HEK293 (cell line): ENCODE data around the gene ADAMTS16.

ENCODE experiments used
- CTCF ChIA-PET: fragments of 350-600 bp; formaldehyde crosslinking; extraction: SDS; loops from one replicate; lab custom pipeline; 2021; ENCODE audit warnings: antibody characterized with exemption; lab: Yijun Ruan, JAX
- POLR2A ChIA-PET: fragments of 300-600 bp; formaldehyde crosslinking; extraction: SDS; loops from one replicate; lab custom pipeline; 2020; ENCODE audit warnings: antibody characterized with exemption, inconsistent platforms; lab: Yijun Ruan, JAX
- H3K27ac ChIP-seq: fragments of 200-500 bp; sonication (Bioruptor generic); 2 replicates; pipeline ENCODE4 v1.5.1; 2014; ENCODE audit warnings: low read depth, low read length, control low read depth, inconsistent platforms; ENCODE audit errors: extremely low read depth
- H3K36me3 ChIP-seq, 2 experiments: fragments of 200-500 bp in 1 of 2; sonication (Bioruptor generic) in 1 of 2; 1 replicate in 1 of 2; 2 replicates in 1 of 2; pipeline ENCODE4 v1.5.1; 2014 to 2017; ENCODE audit warnings: inconsistent platforms in 2 of 2, low read length in 2 of 2; ENCODE audit not compliant: control insufficient read depth in 2 of 2, insufficient read depth in 1 of 2
- H3K4me1 ChIP-seq: fragments of 200-500 bp; sonication (Bioruptor generic); 2 replicates; pipeline ENCODE4 v1.5.1; 2014; ENCODE audit warnings: mild to moderate bottlenecking, low read length, inconsistent platforms; ENCODE audit not compliant: control insufficient read depth, insufficient read depth
- H3K4me3 ChIP-seq: 2 replicates; pipeline ENCODE4 v1.5.1; 2011; ENCODE audit warnings: low read depth, mild to moderate bottlenecking, control low read depth, low read length, moderate library complexity
- H3K9me3 ChIP-seq: fragments of 200-500 bp; sonication (Bioruptor generic); 2 replicates; pipeline ENCODE4 v1.5.1; 2014; ENCODE audit warnings: low read depth, low read length, inconsistent platforms; ENCODE audit not compliant: control insufficient read depth, insufficient read depth
- HOXA7 ChIP-seq: sonication (generic); formaldehyde crosslinking; IDR thresholded peaks from 2 replicates; pipeline ENCODE4 v1.8.1; 2022; ENCODE audit warnings: missing genetic modification reagents, borderline replicate concordance
- SCRT1 ChIP-seq: fragments of 450-650 bp; formaldehyde crosslinking; IDR thresholded peaks from 2 replicates; pipeline ENCODE4 v1.5.1; 2016; ENCODE audit warnings: missing biosample characterization, missing genetic modification characterization, borderline replicate concordance
- SCRT2 ChIP-seq: fragments of 450-650 bp; formaldehyde crosslinking; IDR thresholded peaks from 2 replicates; pipeline ENCODE4 v1.5.1; 2016; ENCODE audit warnings: missing biosample characterization, missing genetic modification characterization
- SP7 ChIP-seq: fragments of 450-650 bp; formaldehyde crosslinking; IDR thresholded peaks from 2 replicates; pipeline ENCODE4 v1.5.1; 2016; ENCODE audit warnings: missing biosample characterization, missing genetic modification characterization
- ZNF248 ChIP-seq: fragments of 450-650 bp; formaldehyde crosslinking; IDR thresholded peaks from 2 replicates; pipeline ENCODE4 v1.5.1; 2017; ENCODE audit warnings: missing biosample characterization, missing genetic modification characterization
- ZNF394 ChIP-seq: fragments of 450-650 bp; formaldehyde crosslinking; IDR thresholded peaks from 2 replicates; pipeline ENCODE4 v1.5.1; 2016; ENCODE audit warnings: missing biosample characterization, missing genetic modification characterization, mild to moderate bottlenecking, moderate library complexity, borderline replicate concordance
- ZNF510 ChIP-seq: fragments of 450-650 bp; formaldehyde crosslinking; IDR thresholded peaks from 2 replicates; pipeline ENCODE4 v1.5.1; 2018; ENCODE audit warnings: mild to moderate bottlenecking, missing genetic modification characterization, missing biosample characterization; ENCODE audit not compliant: insufficient replicate concordance
- ZNF521 ChIP-seq: fragments of 450-650 bp; formaldehyde crosslinking; IDR thresholded peaks from 2 replicates; pipeline ENCODE4 v1.5.1; 2017; ENCODE audit warnings: missing biosample characterization, mild to moderate bottlenecking, missing genetic modification characterization
- ZNF654 ChIP-seq: fragments of 450-650 bp; formaldehyde crosslinking; IDR thresholded peaks from 2 replicates; pipeline ENCODE4 v1.5.1; 2016; ENCODE audit warnings: low read depth, missing biosample characterization, missing genetic modification characterization
- ZNF660 ChIP-seq: fragments of 450-650 bp; IDR thresholded peaks from 2 replicates; pipeline ENCODE4 v1.5.1; 2018; ENCODE audit warnings: missing biosample characterization, mild to moderate bottlenecking, missing genetic modification characterization
- ZNF837 ChIP-seq: fragments of 450-650 bp; formaldehyde crosslinking; IDR thresholded peaks from 2 replicates; pipeline ENCODE4 v1.5.1; 2016; ENCODE audit warnings: missing biosample characterization, missing genetic modification characterization
- ZSCAN30 ChIP-seq: fragments of 450-650 bp; IDR thresholded peaks from 2 replicates; pipeline ENCODE4 v1.5.1; 2018; ENCODE audit warnings: missing biosample characterization, mild to moderate bottlenecking, missing genetic modification characterization, moderate library complexity
- TF ChIP-seq, protein P1 (sequence below): fragments of 450-650 bp; formaldehyde crosslinking; IDR thresholded peaks from 2 replicates; pipeline ENCODE4 v1.5.1; 2017; ENCODE audit warnings: missing biosample characterization, missing genetic modification characterization
- TF ChIP-seq, protein P2 (sequence below): fragments of 450-650 bp; formaldehyde crosslinking; IDR thresholded peaks from 2 replicates; pipeline ENCODE4 v1.5.1; 2016; ENCODE audit warnings: missing biosample characterization, missing genetic modification characterization
- TF ChIP-seq, protein P3 (sequence below): fragments of 450-650 bp; formaldehyde crosslinking; IDR thresholded peaks from 2 replicates; pipeline ENCODE4 v1.5.1; 2016; ENCODE audit warnings: missing biosample characterization, missing genetic modification characterization

Gene ADAMTS16

DNA sequence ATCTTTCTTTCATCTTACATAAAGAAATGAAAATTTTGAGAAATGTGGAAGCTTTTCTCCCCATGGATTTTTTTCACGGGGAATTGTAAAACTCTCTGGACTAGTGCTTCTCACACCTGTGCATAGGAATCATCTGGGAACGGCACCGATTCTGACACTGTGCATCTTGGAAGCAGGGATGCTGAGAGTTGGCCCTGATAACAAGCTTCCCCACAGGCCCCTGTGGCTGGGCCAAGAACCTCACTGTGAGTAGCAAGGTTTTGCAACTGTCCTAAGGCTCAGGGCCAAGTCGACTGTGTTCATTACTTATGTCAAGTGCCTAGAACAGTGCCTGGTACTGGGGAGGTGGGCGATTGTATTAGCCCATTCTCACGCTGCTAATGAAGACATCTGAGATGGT lies 174.5 kb downstream of the ADAMTS16 start:
- TF ChIP-seq ZNF394 (tag by site-specific recombination) (no peak), ZNF248 (tag by site-specific recombination) (no peak), ZNF837 (tag by site-specific recombination) (no peak), SCRT2 (tag by site-specific recombination) (no peak), HOXA7 (CRISPR knock-in tag) (no peak), ZNF654 (tag by site-specific recombination) (no peak)
- TF ChIP-seq, all 188 proteins: peak for 0
- Histone ChIP-seq H3K9me3 (no peaks in the 10 kb centered on the region), H3K27ac (no peak overlapping the region), H3K4me3 (no peak overlapping the region), H3K4me1 (peaks cover 6% of the 10 kb centered on the region; the same call in 1 of the 2 replicates), H3K36me3 (no peaks in the 10 kb centered on the region)
- POLR2A ChIA-PET = no interaction called here
- CTCF ChIA-PET = interaction anchor here (1.2 kb wide), 1 partner anchor 15 kb away, joined by 6 read pairs; no protein-coding TSS in a partner anchor

DNA sequence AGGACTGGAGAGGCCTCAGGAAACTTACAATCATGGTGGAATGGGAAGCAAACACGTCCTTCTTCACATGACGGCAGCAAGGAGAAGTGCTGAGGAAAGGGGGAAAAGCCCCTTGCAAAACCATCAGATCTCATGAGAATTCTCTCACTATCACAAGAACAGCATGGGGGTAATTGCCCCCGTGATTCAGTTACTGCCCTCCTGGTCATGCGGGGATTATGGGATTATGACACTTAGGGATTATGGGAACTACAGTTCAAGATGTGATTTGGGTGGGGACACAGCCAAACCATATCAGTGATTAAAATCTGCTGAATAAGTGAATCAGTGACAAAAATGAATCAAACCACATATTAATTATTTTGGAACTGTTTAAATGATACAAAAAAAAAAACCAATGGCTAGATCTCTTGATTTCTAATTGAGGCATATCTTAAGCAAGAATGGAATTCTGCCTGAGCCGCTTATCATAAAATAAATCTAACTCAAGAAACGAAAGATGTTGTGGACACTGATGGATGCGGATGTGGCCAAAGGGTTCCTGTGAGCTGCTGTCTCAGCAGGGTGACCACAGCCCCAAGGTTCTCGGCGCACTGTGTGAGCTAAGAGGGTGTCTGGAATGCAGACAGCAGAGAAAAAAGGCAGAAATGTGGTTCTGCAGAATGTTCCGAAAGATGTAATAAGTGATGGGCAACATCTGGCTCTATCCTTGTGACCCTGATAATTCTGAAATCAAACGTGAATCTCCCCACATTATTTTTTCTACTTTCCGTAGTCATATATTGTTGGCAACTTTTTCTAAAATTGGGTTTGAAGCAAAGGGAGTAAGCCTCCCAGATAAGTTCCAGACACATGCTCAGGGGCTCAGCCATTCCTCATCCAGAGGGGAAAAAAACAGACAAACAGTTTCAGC lies 175.2 kb downstream of the ADAMTS16 start:
- CTCF ChIA-PET = interaction anchor here (1.2 kb wide), 1 partner anchor 16 kb away, joined by 6 read pairs; no protein-coding TSS in a partner anchor

More for the DNA sequence above, 175.2 kb downstream of the ADAMTS16 start:
- TF ChIP-seq, protein P1, sequence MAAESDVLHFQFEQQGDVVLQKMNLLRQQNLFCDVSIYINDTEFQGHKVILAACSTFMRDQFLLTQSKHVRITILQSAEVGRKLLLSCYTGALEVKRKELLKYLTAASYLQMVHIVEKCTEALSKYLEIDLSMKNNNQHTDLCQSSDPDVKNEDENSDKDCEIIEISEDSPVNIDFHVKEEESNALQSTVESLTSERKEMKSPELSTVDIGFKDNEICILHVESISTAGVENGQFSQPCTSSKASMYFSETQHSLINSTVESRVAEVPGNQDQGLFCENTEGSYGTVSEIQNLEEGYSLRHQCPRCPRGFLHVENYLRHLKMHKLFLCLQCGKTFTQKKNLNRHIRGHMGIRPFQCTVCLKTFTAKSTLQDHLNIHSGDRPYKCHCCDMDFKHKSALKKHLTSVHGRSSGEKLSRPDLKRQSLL (tag by site-specific recombination) = no peak
- no peak for TF ChIP-seq SCRT1
- TF ChIP-seq ZNF521 (tag by site-specific recombination) = no peak
- TF ChIP-seq, protein P2, sequence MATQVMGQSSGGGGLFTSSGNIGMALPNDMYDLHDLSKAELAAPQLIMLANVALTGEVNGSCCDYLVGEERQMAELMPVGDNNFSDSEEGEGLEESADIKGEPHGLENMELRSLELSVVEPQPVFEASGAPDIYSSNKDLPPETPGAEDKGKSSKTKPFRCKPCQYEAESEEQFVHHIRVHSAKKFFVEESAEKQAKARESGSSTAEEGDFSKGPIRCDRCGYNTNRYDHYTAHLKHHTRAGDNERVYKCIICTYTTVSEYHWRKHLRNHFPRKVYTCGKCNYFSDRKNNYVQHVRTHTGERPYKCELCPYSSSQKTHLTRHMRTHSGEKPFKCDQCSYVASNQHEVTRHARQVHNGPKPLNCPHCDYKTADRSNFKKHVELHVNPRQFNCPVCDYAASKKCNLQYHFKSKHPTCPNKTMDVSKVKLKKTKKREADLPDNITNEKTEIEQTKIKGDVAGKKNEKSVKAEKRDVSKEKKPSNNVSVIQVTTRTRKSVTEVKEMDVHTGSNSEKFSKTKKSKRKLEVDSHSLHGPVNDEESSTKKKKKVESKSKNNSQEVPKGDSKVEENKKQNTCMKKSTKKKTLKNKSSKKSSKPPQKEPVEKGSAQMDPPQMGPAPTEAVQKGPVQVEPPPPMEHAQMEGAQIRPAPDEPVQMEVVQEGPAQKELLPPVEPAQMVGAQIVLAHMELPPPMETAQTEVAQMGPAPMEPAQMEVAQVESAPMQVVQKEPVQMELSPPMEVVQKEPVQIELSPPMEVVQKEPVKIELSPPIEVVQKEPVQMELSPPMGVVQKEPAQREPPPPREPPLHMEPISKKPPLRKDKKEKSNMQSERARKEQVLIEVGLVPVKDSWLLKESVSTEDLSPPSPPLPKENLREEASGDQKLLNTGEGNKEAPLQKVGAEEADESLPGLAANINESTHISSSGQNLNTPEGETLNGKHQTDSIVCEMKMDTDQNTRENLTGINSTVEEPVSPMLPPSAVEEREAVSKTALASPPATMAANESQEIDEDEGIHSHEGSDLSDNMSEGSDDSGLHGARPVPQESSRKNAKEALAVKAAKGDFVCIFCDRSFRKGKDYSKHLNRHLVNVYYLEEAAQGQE = no peak
- TF ChIP-seq ZSCAN30 (tag by site-specific recombination) = no peak
- no peak for TF ChIP-seq ZNF660
- no peak for TF ChIP-seq ZNF510 (tag by site-specific recombination)
- TF ChIP-seq, protein P3, sequence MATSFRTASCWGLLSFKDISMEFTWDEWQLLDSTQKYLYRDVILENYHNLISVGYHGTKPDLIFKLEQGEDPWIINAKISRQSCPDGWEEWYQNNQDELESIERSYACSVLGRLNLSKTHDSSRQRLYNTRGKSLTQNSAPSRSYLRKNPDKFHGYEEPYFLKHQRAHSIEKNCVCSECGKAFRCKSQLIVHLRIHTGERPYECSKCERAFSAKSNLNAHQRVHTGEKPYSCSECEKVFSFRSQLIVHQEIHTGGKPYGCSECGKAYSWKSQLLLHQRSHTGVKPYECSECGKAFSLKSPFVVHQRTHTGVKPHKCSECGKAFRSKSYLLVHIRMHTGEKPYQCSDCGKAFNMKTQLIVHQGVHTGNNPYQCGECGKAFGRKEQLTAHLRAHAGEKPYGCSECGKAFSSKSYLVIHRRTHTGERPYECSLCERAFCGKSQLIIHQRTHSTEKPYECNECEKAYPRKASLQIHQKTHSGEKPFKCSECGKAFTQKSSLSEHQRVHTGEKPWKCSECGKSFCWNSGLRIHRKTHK (tag by site-specific recombination) = no peak
- no peak for TF ChIP-seq SP7
- Histone ChIP-seq H3K27ac (no peak overlapping the region), H3K9me3 (no peaks in the 10 kb centered on the region), H3K36me3 (no peaks in the 10 kb centered on the region), H3K4me1 (peaks cover 6% of the 10 kb centered on the region; the same call in 1 of the 2 replicates), H3K4me3 (no peak overlapping the region)
- POLR2A ChIA-PET = no interaction called here
